SW 1271 (cell line): ENCODE measurements around the gene PSEN2.

Experiments
- DNase-seq, 2 experiments: peaks; one replicate each; lab custom pipeline; 2025; lab: John Stamatoyannopoulos, UW

The PSEN2 gene

DNA sequence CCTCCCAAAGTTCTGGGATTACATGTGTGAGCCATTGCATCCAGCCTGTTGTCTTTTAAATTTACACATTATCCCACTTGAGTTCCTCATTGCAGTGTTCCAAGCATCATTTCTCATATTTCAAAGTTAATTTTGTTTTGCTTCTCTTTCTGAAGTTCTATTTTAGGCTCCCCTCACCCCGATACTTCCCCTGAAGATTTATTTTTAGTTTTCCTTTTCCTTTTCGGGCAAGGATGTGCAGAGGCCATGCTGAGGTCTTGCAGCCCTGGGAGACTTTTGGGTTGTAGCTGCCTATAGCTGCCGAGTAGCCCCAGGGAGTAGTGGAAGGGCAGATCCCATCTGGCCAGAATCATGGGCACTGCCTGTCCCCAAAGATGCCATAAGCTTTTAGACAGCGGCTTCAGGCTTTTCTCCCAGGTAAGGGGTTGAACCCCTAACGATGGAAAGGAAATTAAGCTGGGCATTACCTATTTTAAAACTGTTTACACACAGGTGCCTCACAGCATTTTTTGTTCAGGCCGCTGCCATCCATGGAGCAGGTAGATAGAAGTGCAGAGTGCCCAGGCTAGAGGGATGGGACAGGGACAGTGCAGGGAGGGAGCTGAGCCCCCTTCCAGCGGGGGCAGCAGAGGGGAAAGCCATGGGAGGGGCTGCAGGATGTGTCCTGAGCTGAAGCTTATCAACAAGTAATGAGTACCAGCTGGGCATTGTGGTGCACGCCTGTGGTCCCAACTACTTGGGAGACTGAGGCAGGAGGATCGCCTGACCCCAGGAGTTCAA is 15.9 kb downstream of the PSEN2 start:
- DNase-seq, result no peak

DNA sequence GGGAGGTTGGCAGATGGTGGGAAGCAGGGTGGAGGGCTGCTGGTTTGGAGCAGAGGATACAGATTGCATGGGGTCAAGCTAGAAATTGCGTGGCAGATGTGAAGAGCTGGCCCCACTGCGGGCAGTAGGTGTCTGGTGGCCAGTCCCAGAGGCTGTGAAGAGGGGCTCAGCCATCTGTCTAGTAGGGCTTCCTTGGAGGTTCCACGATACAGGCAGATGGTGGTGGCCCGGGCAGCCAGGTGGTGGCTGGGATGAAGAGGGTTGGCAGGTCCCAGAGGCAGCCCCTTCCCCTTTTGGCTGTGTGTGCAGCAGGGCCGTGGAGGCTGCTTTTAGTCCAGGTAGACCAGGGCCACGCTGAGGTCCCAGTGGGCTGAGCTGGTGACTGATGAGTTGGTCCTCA is 16.6 kb downstream of the PSEN2 start:
- DNase-seq, result no peak

DNA sequence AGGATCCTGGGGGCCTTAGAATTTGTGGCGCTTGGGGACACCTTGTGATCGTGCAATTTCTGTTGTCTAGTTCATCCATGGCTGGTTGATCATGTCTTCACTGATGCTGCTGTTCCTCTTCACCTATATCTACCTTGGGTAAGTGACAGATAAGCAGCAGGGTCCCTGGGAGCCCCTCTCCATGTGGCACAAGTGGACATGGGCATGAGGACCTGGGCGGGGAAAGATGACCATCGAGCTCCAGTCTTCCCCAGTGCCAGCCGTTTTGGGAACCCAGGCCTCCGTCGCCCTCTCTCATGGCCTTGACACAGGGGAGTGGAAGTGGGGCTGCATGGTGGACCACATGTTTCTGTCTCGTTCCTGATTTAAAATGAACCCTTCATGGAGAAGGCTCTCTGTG is 17.6 kb downstream of the PSEN2 start:
- DNase-seq, result no peak

DNA sequence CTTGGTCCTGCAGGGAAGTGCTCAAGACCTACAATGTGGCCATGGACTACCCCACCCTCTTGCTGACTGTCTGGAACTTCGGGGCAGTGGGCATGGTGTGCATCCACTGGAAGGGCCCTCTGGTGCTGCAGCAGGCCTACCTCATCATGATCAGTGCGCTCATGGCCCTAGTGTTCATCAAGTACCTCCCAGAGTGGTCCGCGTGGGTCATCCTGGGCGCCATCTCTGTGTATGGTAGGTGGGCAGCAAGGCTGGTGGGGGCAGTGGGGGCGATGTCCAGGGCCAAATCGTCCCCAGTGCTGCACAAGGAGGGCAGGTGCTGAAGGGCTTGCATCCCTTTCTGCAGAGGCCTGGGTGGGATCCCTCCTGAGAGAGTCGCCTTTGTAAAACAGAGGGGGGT is 18.4 kb downstream of the PSEN2 start:
- DNase-seq, result no peak

GRCh38 chr1:226889616-226890330 is 19.4 kb downstream of the PSEN2 start:
- no peak for DNase-seq

DNA sequence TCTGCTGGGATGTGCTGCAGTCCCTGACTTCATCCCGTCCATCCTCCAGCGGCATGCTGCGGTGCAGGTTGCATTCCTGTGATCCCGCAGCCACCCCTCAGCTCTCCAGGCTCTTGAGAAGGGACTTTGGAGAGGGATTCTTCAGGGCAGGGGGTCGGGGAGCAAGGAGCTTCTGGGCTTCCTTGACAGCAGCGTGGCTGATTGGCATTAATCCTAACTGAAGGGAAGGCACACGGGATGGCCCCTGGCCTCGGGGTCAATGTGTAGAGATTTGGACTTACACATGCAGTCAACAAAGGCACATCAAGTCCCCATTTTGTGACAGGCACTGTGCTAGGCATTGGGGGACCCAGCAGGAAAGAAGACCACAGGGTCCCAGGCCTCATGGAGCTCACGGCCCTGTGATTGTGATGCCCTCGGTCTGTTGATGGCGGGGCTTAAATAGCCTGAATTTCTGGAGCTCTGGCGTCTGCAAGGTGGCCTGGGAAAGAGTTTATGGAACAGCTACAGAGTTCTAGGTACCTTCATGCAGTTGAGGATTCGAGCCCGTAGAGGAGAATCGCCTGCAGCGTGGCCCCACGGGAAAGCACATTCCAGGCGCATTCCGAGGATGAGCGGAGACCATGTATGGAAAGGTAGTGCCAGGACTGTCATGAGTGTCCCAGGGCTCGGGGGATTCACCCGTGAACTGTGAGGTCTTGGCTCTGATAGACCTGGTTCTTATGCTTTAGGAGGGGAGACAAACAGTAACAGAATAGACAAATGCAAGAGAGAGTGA is 20.1 kb downstream of the PSEN2 start:
- DNase-seq, result no peak

DNA sequence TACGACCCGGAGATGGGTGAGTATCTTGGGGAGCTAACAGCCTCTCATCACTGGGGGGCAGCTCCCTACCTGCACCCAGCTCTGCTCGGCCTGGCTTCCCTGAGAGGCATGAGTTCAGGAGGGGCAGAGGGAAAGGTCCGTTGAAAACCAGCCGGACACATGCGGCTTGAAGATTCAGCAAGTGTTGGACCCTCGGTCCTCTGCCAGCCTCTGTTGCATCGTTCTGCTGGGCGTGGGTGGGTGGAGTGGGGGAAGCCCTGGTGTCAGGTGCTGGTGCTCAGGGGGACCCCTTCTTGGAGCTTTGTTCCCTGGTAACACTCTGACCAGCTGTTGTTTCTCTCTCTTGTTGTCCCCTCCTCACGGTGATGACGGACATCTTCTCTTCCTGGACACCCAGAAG is 20.9 kb downstream of the PSEN2 start:
- no peak for DNase-seq

- DNase-seq, result no peak
These were observed 21.6 kb downstream of the PSEN2 start for GRCh38 chr1:226891846-226892523.

DNA sequence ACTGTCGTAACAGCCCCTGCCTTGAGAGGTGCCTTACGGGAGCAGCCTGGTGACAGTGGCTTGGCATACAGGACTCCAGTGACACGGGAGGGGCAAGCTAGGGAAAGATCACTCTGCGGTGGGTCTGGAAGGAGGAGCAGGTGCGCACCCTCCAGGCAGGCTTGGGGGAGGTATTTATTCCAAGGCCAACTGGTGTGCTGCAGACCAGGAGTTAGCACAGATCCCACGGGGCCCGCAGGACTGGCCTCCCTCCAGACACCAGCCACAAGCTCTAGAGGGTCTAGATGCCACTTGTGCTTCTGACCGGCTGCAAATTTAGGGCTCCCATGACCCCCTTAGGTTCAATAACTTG is 22.1 kb downstream of the PSEN2 start:
- no peak for DNase-seq

- no peak for DNase-seq
These were observed 23.5 kb downstream of the PSEN2 start for GRCh38 chr1:226893936-226894335.

DNA sequence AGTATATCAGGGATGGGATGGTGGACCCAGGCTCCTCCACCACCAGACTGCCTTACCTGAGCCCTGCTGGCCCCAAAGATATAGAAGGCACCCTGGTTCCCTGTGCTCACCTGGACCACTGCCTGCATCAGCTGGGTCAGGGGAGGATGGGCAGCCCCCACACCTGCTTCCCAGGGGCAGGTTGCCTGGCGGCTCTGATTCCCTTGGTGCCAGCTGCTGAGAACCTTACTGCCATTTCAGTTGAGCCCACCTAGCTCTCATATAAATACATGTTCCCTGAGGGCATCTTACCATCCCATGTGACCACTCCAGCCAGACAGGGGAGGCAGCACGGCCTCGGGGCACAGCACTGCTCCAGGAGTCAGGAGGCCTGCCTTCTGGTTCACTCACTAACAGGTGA is 24.4 kb downstream of the PSEN2 start:
- DNase-seq, result no peak

DNA sequence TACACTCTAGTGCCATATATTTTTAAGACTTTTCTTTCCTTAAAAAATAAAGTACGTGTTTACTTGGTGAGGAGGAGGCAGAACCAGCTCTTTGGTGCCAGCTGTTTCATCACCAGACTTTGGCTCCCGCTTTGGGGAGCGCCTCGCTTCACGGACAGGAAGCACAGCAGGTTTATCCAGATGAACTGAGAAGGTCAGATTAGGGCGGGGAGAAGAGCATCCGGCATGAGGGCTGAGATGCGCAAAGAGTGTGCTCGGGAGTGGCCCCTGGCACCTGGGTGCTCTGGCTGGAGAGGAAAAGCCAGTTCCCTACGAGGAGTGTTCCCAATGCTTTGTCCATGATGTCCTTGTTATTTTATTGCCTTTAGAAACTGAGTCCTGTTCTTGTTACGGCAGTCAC is 25.2 kb downstream of the PSEN2 start:
- DNase-seq, result no peak

DNA sequence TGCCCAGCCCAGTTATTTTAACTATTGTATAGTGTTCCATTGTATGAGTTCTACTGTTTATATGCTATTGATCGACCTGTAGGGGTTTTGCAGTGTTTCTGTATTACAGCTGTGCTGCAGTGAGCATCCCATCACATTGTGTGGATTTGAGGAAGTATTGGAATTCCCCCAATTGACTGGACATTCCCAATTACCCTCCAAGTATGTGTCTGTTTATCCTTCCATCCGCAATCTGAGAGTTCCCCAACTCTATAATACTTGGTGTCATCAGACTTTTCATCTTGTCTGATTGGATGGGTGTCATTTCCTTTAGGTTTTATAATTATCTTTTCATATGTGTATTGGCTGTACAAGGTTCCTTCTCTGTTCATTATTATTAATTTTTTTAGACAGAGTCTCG is 27.8 kb downstream of the PSEN2 start:
- DNase-seq, result no peak

GRCh38 chr1:226901421-226901820 is 31.0 kb downstream of the PSEN2 start:
- DNase-seq, result no peak

DNA sequence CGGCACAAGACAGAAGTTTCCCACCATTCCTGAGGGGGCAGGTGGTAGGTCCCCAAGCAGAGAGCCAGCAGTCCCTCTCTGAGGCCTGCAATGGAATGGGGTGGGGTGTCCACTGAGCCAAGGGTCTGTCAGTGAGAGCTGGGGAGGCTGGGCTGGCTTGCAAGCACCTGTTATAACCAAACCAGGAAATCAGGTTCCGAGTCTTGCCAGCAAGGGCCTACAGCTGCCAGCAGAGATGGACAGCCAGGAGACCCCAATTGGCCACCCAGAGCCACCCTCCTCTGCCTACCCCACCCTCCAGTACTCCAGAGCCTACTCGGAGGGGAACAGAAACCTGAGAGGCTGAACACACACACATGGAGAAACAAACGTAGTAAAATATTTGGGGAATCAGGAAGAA is 32.2 kb downstream of the PSEN2 start:
- DNase-seq, result no peak

DNA sequence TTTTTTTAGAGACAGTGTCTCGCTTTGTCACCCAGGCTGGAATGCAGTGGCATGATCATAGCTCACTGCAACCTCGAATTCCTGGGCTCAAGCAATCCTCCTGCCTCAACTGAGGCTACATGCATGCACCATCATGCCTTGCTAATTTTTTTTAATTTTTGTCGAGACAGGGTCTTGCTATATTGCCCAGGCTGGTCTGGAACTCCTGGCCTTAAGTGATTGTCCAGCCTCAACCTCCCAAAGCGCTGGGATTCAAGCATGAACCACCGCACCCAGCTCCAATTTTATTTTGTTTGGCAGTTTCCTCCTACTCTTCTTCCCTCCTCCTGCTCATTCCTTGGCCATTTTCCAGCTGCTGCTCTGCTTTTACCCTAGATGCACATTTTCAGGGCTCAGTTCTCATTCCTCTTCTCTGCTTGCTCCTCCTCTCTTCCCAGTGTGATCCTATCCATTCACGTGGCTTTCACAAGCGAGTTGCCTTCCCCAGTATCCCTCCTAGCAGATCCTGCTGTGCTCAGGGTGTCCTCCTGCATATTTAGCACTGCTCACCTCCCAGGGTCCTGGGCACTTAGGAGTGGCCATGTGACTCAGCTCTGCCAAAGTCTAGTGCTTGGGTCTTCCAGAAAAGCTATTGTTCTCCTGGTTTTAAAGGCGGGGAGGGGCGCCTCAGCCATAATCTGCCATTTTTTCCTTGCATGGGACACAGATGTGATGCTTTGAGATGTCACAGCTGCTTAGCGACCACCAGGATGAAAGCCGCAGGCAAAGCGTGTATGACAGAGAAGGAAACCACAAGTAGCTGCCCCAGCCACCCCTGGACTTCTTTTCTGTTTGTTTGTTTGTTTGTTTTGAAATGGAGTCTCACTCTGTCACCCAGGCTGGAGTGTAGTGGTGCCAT is 33.7 kb downstream of the PSEN2 start:
- DNase-seq, result no peak

GRCh38 chr1:226904772-226905171 is 34.4 kb downstream of the PSEN2 start:
- DNase-seq, result no peak

- no peak for DNase-seq
These were observed 38.0 kb downstream of the PSEN2 start for GRCh38 chr1:226908419-226908818.

- DNase-seq, result no peak
These were observed 38.5 kb downstream of the PSEN2 start for GRCh38 chr1:226908913-226909312.

- DNase-seq, result no peak
These were observed 42.3 kb downstream of the PSEN2 start for GRCh38 chr1:226912587-226913176.

DNA sequence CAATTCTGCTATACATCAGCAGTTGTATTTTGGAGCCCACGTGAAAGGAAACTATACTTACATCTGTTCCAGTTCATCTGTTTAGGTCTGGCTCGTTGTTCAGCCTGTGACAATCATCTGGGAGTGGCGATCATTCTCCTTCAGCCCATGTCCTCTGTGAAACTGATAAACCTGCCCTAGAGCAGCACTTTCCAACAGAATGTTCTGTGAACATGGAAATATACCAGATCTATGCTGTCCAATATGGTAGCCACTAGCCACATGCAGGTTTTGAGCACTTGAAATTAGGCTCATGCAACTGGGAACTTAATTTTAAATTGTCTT is 45.2 kb downstream of the PSEN2 start:
- no peak for DNase-seq
